ENCODE data around the gene THBD. TPM values are rescaled to one million over a fixed set of nuclear protein-coding genes. Genes with fewer than 3 reads are reported as not detected.
A peak's percentile ranks its signal among the peaks of the same experiment; 100 is the strongest.

The THBD gene
- total RNA-seq, 4 donors from 2014 or later, result 12.0 to 77.4 (median 39.5) TPM

DNA sequence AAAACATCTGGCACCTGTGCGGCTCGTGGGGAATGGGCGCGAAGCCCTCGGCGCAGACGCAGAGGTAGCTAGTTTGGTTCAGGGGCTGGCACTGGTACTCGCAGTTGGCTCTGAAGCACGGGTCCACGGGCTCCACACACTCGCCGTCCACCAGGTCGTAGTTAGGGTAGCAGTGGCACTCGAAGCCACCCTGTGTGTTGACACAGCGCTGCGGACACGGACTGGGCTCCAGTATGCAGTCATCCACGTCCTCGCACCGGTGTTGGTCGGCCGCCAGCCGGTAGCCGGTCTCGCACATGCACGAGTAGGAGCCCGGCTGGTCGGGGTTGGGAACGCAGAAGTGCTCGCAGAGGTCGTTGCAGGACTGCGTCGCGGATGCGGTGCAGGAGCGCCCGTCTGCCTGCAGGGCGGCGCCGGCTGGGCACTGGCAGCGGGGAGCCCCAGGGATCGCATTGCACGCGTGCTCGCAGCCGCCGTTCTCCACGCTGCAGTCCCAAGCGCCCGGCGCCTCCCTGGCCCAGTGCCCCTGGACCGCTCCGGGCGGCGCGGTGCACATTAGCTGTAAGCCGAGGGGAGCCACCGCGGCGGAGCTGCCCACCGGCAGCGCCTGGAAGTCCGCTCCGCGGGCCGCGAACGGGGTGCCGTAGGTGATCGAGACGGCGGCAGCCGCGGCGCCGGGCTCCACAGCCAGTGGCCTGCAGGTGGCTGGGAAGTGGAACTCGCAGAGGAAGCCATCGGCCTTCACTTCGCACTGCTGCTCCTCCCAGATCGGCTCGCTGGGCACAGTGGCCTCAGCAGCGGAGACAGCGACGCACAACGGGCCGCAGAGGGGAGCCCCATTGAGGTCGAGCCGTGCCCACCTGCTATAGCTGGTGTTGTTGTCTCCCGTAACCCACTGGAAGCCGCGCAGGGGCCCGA, 930 bp downstream of the THBD start:
- ATAC-seq, result peak; percentile 29
- WGBS, 2 donors (ENCODE audit: low coverage in 1 of 2), result 10% methylated on average over 21 of the region's 92 CpGs; no CpG with 5 or more reads in 1 of the 2 donors
- Histone ChIP-seq H3K27ac (peak overlapping the region in 3 of 4 donors; percentile 81 to 85 (median 82)), H3K27me3 (peaks cover 89% of the 10 kb centered on the region), H3K4me3 (peak overlapping the region; percentile 25 to 58), H3K4me1 (peaks cover 0 to 54% (median 11%) of the 10 kb centered on the region in 3 donors), H3K36me3 (no peaks in the 10 kb centered on the region), H3K9me3 (no peaks in the 10 kb centered on the region)
- TF ChIP-seq POLR2AphosphoS5 (IDR thresholded peaks at IDR 0.05), result no peak
- TF ChIP-seq, protein P1, sequence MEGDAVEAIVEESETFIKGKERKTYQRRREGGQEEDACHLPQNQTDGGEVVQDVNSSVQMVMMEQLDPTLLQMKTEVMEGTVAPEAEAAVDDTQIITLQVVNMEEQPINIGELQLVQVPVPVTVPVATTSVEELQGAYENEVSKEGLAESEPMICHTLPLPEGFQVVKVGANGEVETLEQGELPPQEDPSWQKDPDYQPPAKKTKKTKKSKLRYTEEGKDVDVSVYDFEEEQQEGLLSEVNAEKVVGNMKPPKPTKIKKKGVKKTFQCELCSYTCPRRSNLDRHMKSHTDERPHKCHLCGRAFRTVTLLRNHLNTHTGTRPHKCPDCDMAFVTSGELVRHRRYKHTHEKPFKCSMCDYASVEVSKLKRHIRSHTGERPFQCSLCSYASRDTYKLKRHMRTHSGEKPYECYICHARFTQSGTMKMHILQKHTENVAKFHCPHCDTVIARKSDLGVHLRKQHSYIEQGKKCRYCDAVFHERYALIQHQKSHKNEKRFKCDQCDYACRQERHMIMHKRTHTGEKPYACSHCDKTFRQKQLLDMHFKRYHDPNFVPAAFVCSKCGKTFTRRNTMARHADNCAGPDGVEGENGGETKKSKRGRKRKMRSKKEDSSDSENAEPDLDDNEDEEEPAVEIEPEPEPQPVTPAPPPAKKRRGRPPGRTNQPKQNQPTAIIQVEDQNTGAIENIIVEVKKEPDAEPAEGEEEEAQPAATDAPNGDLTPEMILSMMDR (IDR thresholded peaks at IDR 0.05), result peak in 3 of 4 experiments; percentile 45 to 64 (median 52)
- TF ChIP-seq EP300 (IDR thresholded peaks at IDR 0.05), result no peak
- TF ChIP-seq POLR2A (IDR thresholded peaks at IDR 0.05), result no peak

DNA sequence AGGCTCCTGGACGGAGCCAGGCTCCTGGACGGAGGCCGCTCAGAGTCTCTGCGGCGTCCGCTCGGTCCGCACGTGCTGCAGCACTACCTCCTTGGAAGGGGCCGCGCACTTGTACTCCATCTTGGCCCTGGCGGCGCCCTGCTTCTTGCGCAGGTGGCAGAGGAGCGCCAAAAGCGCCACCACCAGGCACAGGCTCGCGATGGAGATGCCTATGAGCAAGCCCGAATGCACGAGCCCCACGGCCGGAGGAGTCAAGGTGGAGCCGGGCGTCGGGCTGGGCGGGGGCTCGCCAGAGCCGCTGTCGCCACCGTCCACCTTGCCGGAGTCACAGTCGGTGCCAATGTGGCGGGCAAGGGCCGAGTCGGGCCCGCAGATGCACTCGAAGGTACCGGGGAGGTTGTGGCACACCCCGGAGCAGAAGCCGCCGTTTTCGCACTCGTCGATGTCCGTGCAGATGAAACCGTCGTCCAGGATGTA, 1.7 kb downstream of the THBD start:
- no peaks in the 10 kb centered on the region for H3K9me3 ChIP-seq
- H3K4me3 ChIP-seq, result peak overlapping the region; percentile 25 to 58
- WGBS, 2 donors (ENCODE audit: low coverage in 1 of 2), result no CpG with 5 or more reads among the region's 47 CpGs
- peak overlapping the region in 3 of 4 donors; percentile 81 to 85 (median 82) for H3K27ac ChIP-seq
- peaks cover 89% of the 10 kb centered on the region for H3K27me3 ChIP-seq
- no peaks in the 10 kb centered on the region for H3K36me3 ChIP-seq
- ATAC-seq, result no peak
- peaks cover 0 to 54% (median 11%) of the 10 kb centered on the region in 3 donors for H3K4me1 ChIP-seq
- TF ChIP-seq POLR2AphosphoS5 (IDR thresholded peaks at IDR 0.05) (no peak), POLR2A (IDR thresholded peaks at IDR 0.05) (no peak), EP300 (IDR thresholded peaks at IDR 0.05) (no peak)
- TF ChIP-seq, protein P1 (IDR thresholded peaks at IDR 0.05), result no peak

DNA sequence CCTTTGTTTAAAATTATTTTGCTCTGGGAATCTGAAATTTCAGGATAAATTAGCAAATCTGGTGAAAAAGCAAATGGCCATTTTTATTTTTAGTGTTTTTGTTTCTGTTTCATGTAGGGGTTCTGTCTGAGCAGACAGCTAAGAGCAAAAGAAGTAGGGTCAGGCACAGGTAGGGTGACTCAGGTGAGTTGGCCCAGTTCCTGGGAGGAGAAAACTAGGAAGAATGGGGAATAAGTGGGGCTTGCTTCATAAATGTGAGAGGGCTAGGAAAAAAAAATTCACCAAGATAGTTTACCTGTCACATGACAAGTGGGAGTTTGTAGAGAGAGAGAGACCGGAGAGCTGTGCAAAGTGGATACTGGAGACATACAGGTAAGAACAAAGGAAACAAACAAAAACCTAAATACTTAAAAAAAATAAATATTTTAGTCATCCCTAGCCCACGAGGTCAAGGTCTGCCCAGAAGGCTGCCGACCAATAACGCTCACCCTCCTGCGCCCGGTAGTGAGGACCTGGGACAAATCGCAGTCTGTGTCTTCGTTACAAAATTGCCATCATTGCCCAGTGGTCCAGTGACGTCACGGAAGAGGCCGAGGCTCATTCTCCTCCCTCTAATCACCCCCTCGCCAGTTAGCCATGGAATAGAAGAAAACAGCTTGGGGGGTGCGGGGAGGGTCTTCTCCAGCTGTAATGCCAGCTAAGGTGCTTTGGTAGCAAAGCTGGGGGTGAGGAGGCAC, 2.3 kb downstream of the THBD start:
- no peak for ATAC-seq
- 63 to 67% methylated on average over 1 to 12 of the region's 13 CpGs for WGBS, 2 donors (ENCODE audit: low coverage in 1 of 2)

DNA sequence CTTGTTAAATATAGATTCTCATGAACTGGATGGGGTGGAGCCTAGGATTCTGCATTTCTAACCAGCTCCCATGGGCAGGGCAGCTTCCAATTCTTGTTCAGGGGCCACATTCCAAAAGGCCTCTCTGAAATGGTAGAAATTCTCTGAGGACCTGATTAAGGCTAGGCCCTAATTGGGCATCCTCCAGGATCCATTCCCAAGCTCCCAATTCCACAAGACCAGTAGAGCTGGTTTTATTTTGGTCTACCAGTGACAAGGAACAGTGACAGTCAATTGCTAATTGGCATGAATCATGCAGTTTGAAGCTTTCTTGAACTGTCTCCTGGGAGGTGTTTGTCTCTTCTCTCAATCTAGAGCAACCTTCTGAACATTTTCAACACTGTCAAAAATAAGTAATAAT, 3.0 kb downstream of the THBD start:
- H3K27me3 ChIP-seq, result peaks cover 93% of the 10 kb centered on the region
- H3K4me1 ChIP-seq, result peaks cover 0 to 51% (median 11%) of the 10 kb centered on the region in 3 donors
- no peak overlapping the region for H3K27ac ChIP-seq
- peak overlapping the region in 1 of 2 donors; percentile 58 for H3K4me3 ChIP-seq
- no peaks in the 10 kb centered on the region for H3K36me3 ChIP-seq
- no peaks in the 10 kb centered on the region for H3K9me3 ChIP-seq
- ATAC-seq, result no peak
- TF ChIP-seq POLR2AphosphoS5 (IDR thresholded peaks at IDR 0.05), result no peak
- TF ChIP-seq POLR2A (IDR thresholded peaks at IDR 0.05), result no peak
- TF ChIP-seq, protein P1 (IDR thresholded peaks at IDR 0.05), result no peak
- no peak for TF ChIP-seq EP300 (IDR thresholded peaks at IDR 0.05)

More for the DNA sequence above, 2.3 kb downstream of the THBD start:
- Histone ChIP-seq H3K36me3 (no peaks in the 10 kb centered on the region), H3K4me1 (peaks cover 0 to 54% (median 11%) of the 10 kb centered on the region in 3 donors), H3K4me3 (peak overlapping the region; percentile 25 to 58), H3K9me3 (no peaks in the 10 kb centered on the region), H3K27me3 (peaks cover 89% of the 10 kb centered on the region), H3K27ac (peak overlapping the region in 3 of 4 donors; percentile 81 to 85 (median 82))
- no peak for TF ChIP-seq POLR2A (IDR thresholded peaks at IDR 0.05)
- TF ChIP-seq, protein P1 (IDR thresholded peaks at IDR 0.05), result no peak
- no peak for TF ChIP-seq POLR2AphosphoS5 (IDR thresholded peaks at IDR 0.05)
- no peak for TF ChIP-seq EP300 (IDR thresholded peaks at IDR 0.05)
